ENCODE results near the gene B4GALT1.

DNA sequence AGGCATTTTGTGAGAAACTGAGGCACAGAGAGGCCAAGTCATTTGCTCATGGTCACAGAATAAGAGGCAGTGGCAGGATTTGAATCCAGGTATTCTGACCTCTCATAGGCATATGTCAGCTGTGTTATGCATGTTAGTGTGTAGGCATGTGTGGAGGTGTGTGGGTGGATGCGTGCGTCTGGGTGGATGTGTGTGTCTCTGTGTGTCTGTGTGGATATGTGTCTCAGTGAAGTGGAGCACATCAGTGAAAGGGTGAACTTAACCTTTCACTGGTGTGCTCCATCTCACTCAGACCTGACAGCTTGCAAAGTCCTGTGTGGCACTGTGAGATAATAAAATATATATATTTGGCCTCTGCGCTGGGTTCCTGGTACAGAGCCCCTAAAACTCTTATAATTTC lies 58.7 kb downstream of the B4GALT1 start:
- TF ChIP-seq, protein P1, sequence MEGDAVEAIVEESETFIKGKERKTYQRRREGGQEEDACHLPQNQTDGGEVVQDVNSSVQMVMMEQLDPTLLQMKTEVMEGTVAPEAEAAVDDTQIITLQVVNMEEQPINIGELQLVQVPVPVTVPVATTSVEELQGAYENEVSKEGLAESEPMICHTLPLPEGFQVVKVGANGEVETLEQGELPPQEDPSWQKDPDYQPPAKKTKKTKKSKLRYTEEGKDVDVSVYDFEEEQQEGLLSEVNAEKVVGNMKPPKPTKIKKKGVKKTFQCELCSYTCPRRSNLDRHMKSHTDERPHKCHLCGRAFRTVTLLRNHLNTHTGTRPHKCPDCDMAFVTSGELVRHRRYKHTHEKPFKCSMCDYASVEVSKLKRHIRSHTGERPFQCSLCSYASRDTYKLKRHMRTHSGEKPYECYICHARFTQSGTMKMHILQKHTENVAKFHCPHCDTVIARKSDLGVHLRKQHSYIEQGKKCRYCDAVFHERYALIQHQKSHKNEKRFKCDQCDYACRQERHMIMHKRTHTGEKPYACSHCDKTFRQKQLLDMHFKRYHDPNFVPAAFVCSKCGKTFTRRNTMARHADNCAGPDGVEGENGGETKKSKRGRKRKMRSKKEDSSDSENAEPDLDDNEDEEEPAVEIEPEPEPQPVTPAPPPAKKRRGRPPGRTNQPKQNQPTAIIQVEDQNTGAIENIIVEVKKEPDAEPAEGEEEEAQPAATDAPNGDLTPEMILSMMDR (IDR thresholded peaks at IDR 0.05), result no peak
- TF ChIP-seq EZH2 (IDR thresholded peaks at IDR 0.05), result no peak
- TF ChIP-seq EZH2phosphoT487 (IDR thresholded peaks at IDR 0.05), result no peak

Measured in neural progenitor cell (in vitro differentiated cells).